GM23248 (cell line): ENCODE results near the gene SETD9. TPM values are rescaled to one million over a fixed set of nuclear protein-coding genes. Genes with fewer than 3 reads are reported as not detected.

Source experiments
- DNase-seq: peaks from one replicate; pipeline ENCODE4 v3.0.0-alpha.2; 2015
- H2AFZ ChIP-seq: fragments of 200-600 bp; sonication (generic); 2 replicates; pipeline ENCODE4 v1.6.1; 2016; ENCODE audit warnings: antibody characterized with exemption
- H3F3A ChIP-seq: fragments of 200-600 bp; sonication (generic); 2 replicates; pipeline ENCODE4 v1.6.1; 2016; ENCODE audit warnings: mild to moderate bottlenecking, antibody characterized with exemption, mixed run types; ENCODE audit not compliant: insufficient read depth
- H3K27ac ChIP-seq: fragments of 200-600 bp; sonication (generic); 2 replicates; pipeline ENCODE4 v1.5.1; 2016; ENCODE audit warnings: mild to moderate bottlenecking
- H3K27me3 ChIP-seq: fragments of 200-600 bp; sonication (generic); replicated peaks from 2 replicates; pipeline ENCODE4 v1.6.1; 2016; ENCODE audit warnings: mild to moderate bottlenecking; ENCODE audit not compliant: insufficient read depth
- H3K36me3 ChIP-seq: fragments of 200-600 bp; sonication (generic); 2 replicates; pipeline ENCODE4 v1.6.1; 2016; ENCODE audit warnings: low read depth, mild to moderate bottlenecking
- H3K4me1 ChIP-seq: fragments of 200-600 bp; sonication (generic); 2 replicates; pipeline ENCODE4 v1.6.1; 2016; ENCODE audit warnings: mild to moderate bottlenecking; ENCODE audit not compliant: insufficient read depth
- H3K4me2 ChIP-seq: fragments of 200-600 bp; sonication (generic); one replicate; pipeline ENCODE4 v1.6.1; 2016; ENCODE audit warnings: mild to moderate bottlenecking; ENCODE audit not compliant: unreplicated experiment
- H3K4me3 ChIP-seq: fragments of 200-600 bp; sonication (generic); 2 replicates; pipeline ENCODE4 v1.5.1; 2016; ENCODE audit warnings: mild to moderate bottlenecking
- H3K79me2 ChIP-seq: fragments of 200-600 bp; sonication (generic); 2 replicates; pipeline ENCODE4 v1.6.1; 2016; ENCODE audit warnings: mild to moderate bottlenecking; ENCODE audit not compliant: insufficient read depth
- H3K9ac ChIP-seq: fragments of 200-600 bp; sonication (generic); 2 replicates; pipeline ENCODE4 v1.6.1; 2016; ENCODE audit warnings: mild to moderate bottlenecking
- H3K9me2 ChIP-seq: fragments of 200-600 bp; sonication (generic); 2 replicates; pipeline ENCODE4 v1.6.1; 2016; ENCODE audit warnings: mixed run types, mild to moderate bottlenecking, moderate library complexity; ENCODE audit not compliant: insufficient read depth
- H3K9me3 ChIP-seq: fragments of 200-600 bp; sonication (generic); one replicate; pipeline ENCODE4 v1.6.1; 2017; ENCODE audit warnings: low read depth
- H4K20me1 ChIP-seq: fragments of 200-600 bp; sonication (generic); 2 replicates; pipeline ENCODE4 v1.6.0; 2016; ENCODE audit not compliant: insufficient read depth
- EZH2 ChIP-seq: fragments of 200-600 bp; sonication (generic); IDR thresholded peaks from 2 replicates; pipeline ENCODE4 v1.6.1; 2018; ENCODE audit warnings: antibody characterized with exemption, mild to moderate bottlenecking; ENCODE audit not compliant: insufficient read depth, poor library complexity, severe bottlenecking
- EZH2phosphoT487 ChIP-seq: fragments of 200-600 bp; sonication (generic); IDR thresholded peaks from 2 replicates; pipeline ENCODE4 v1.6.1; 2018; ENCODE audit warnings: antibody characterized with exemption, moderate library complexity, mild to moderate bottlenecking, low read depth; ENCODE audit not compliant: insufficient read depth
- WGBS, 2 experiments: methylation state at CpG; one replicate each; pipeline ENCODE4 v1.1.6; 2015 to 2017; ENCODE audit warnings: low lambda C conversion rate in 2 of 2, low coverage in 1 of 2; ENCODE audit errors: missing lambda C conversion rate in 2 of 2; 5-methylcytosine and 5-hydroxymethylcytosine counted together
- in situ Hi-C: fragments of 300-500 bp; cut with MboI; formaldehyde crosslinking; loops from 2 replicates; pipeline ENCODE4 v1.15.0; 2020
- polyA plus RNA-seq: library from polyadenylated mRNA; unstranded; fragments of >200 nt; fragmentation: Nextera tagmentation; extraction: Ambion mirVana; gene quantifications from 2 replicates; pipeline ENCODE4 v1.2.1, GENCODE V29; 2016
- total RNA-seq: library from RNA; depleted of rRNA; stranded (reverse); fragments of >200 nt; shearing (Covaris generic); gene quantifications from 2 replicates; pipeline ENCODE4 v1.2.3, GENCODE V29; 2014

The SETD9 gene
- total and polyA plus RNA-seq, 2 experiments from 2014 or later = 13.8 to 22.5 TPM

GRCh38 chr5:56896763-56897162, 12.6 kb upstream of the SETD9 start:
- H3K9me2 ChIP-seq = no peaks in the 10 kb centered on the region
- in situ Hi-C loops = no loop called here
- H3F3A ChIP-seq = 0 out of 2 replicates have a peak, but pooled peaks cover 5% of the 10 kb centered on the region
- DNase-seq = no peak
- H3K27me3 ChIP-seq = no peaks in the 10 kb centered on the region
- WGBS, 2 experiments = 97% methylated on average over 4 of the region's 4 CpGs
- no peak overlapping the region for H2AFZ ChIP-seq
- H3K9me3 ChIP-seq = no peaks in the 10 kb centered on the region
- H3K9ac ChIP-seq = no peak overlapping the region
- TF ChIP-seq EZH2 (no peak), EZH2phosphoT487 (no peak)
- H3K79me2 ChIP-seq = no peaks in the 10 kb centered on the region
- H4K20me1 ChIP-seq = no peaks in the 10 kb centered on the region
- no peak overlapping the region for H3K4me3 ChIP-seq
- H3K27ac ChIP-seq = no peak overlapping the region
- no peak overlapping the region for H3K4me2 ChIP-seq
- peaks cover 4% of the 10 kb centered on the region; the same call in 1 of the 2 replicates for H3K4me1 ChIP-seq
- H3K36me3 ChIP-seq = 0 out of 2 replicates have a peak, but pooled peaks cover 7% of the 10 kb centered on the region

GRCh38 chr5:56898213-56898612, 11.2 kb upstream of the SETD9 start:
- H3K79me2 ChIP-seq = no peaks in the 10 kb centered on the region
- 0 out of 2 replicates have a peak, but pooled peaks cover 5% of the 10 kb centered on the region for H3F3A ChIP-seq
- DNase-seq = no peak
- H3K4me1 ChIP-seq = peaks cover 4% of the 10 kb centered on the region; the same call in 1 of the 2 replicates
- H4K20me1 ChIP-seq = no peaks in the 10 kb centered on the region
- no peak overlapping the region for H3K4me3 ChIP-seq
- H3K4me2 ChIP-seq = no peak overlapping the region
- H2AFZ ChIP-seq = no peak overlapping the region
- no peaks in the 10 kb centered on the region for H3K9me2 ChIP-seq
- TF ChIP-seq EZH2 = no peak
- no peak for TF ChIP-seq EZH2phosphoT487
- WGBS, 2 experiments = 92 to 94% methylated on average over 4 of the region's 4 CpGs
- no peaks in the 10 kb centered on the region for H3K9me3 ChIP-seq
- no peaks in the 10 kb centered on the region for H3K27me3 ChIP-seq
- H3K36me3 ChIP-seq = 0 out of 2 replicates have a peak, but pooled peaks cover 7% of the 10 kb centered on the region
- H3K9ac ChIP-seq = no peak overlapping the region
- in situ Hi-C loops = no loop called here
- no peak overlapping the region for H3K27ac ChIP-seq

DNA sequence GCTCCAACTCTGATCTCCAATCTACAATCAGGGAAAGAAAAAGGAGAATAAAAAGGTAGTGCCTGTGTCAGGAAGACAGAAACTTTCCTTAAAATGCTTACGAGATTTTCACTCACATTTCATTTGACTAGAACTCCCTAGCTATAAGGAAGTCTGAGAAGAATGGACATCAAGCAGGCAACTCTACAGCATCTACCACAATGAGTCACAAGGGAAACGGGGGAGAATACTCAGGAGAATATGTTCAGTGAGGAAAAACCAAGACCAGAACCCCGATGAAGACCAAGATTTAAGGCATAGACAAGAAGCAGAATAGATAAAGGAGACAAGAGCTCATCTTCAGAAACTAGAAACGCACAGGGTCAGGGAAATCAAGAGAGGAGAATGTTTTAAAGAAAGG, 9.0 kb upstream of the SETD9 start:
- peak overlapping the region; percentile 67; the same call in 1 of the 2 replicates for H2AFZ ChIP-seq
- H3K27me3 ChIP-seq = no peaks in the 10 kb centered on the region
- peak; percentile 63 for DNase-seq
- H3K27ac ChIP-seq = no peak overlapping the region
- 0 out of 2 replicates have a peak, but pooled peaks cover 5% of the 10 kb centered on the region for H3F3A ChIP-seq
- no peaks in the 10 kb centered on the region for H3K79me2 ChIP-seq
- H3K4me1 ChIP-seq = peaks cover 4% of the 10 kb centered on the region; the same call in 1 of the 2 replicates
- H3K9ac ChIP-seq = 0 out of 2 replicates have a peak overlapping the region, but pooled peaks have one; percentile 15
- H3K36me3 ChIP-seq = no peaks in the 10 kb centered on the region
- no peaks in the 10 kb centered on the region for H3K9me3 ChIP-seq
- WGBS, 2 experiments = 24 to 33% methylated on average over 4 of the region's 4 CpGs
- no peak for TF ChIP-seq EZH2phosphoT487
- TF ChIP-seq EZH2 = no peak
- in situ Hi-C loops = loop anchor here (25.0 kb wide), 1 partner anchor 1562 kb away; the partner anchor contains the start of gene PLK2
- no peaks in the 10 kb centered on the region for H4K20me1 ChIP-seq
- peak overlapping the region; percentile 52 for H3K4me3 ChIP-seq
- peak overlapping the region; percentile 88 for H3K4me2 ChIP-seq
- H3K9me2 ChIP-seq = no peaks in the 10 kb centered on the region

DNA sequence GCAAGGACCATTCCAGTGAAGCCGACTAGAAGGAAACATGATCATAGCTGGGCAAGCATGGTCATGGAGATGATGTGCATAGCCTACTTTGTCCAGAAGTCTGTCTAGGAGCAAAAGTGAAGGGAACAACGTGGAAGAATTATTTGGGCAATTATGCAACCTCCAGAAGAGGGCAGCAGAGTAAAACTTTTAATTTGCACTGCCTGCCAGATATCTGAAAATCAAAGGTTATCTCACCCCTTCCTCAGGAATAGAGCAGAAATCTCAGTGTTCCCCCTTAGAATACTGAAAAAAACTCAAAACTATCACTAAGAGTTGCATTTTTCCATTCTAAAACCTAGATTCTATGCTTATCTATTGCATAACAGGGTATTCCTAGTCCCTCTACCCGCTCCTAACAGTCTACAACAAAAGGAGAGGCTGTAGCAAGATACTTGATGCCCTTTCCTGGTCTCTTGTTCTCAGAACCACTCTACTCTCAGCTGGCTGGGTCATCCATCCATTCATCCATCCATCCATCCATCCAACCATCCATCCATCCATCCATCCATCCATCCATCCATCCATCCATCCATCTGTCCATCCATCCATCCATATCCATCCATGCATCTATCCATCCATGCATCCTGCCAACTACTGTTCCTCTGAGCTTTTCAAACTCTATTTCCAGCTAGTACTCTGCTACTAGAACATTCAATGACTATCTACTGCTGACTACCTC, 8.4 kb upstream of the SETD9 start:
- Histone ChIP-seq H2AFZ (peak overlapping the region; percentile 67; the same call in 1 of the 2 replicates), H3K9ac (0 out of 2 replicates have a peak overlapping the region, but pooled peaks have one; percentile 15), H3F3A (0 out of 2 replicates have a peak, but pooled peaks cover 5% of the 10 kb centered on the region), H3K79me2 (no peaks in the 10 kb centered on the region), H3K9me2 (no peaks in the 10 kb centered on the region), H3K36me3 (no peaks in the 10 kb centered on the region), H4K20me1 (no peaks in the 10 kb centered on the region), H3K4me2 (peak overlapping the region; percentile 88), H3K4me1 (peaks cover 4% of the 10 kb centered on the region; the same call in 1 of the 2 replicates), H3K27ac (no peak overlapping the region), H3K27me3 (no peaks in the 10 kb centered on the region), H3K4me3 (peak overlapping the region; percentile 52), H3K9me3 (no peaks in the 10 kb centered on the region)
- TF ChIP-seq EZH2phosphoT487 = no peak
- no peak for TF ChIP-seq EZH2
- in situ Hi-C loops = loop anchor here (25.0 kb wide), 1 partner anchor 1561 kb away; the partner anchor contains the start of gene PLK2
- DNase-seq = peak; percentile 64
- WGBS, 2 experiments = 31 to 34% methylated on average over 3 of the region's 3 CpGs
